WTC11 (cell line): ENCODE measurements around the gene MYRF.

ENCODE experiments used
- ATF1 ChIP-seq: sonication (generic); formaldehyde crosslinking; IDR thresholded peaks from 2 replicates; pipeline ENCODE4 v1.8.1; 2023; ENCODE audit warnings: mild to moderate bottlenecking, moderate library complexity, missing genetic modification reagents
- CBFB ChIP-seq: sonication (generic); formaldehyde crosslinking; IDR thresholded peaks from 2 replicates; pipeline ENCODE4 v1.8.1; 2022; ENCODE audit warnings: mild to moderate bottlenecking, low read depth, missing genetic modification reagents
- FOXJ3 ChIP-seq: sonication (generic); formaldehyde crosslinking; IDR thresholded peaks from 2 replicates; pipeline ENCODE4 v1.9.0; 2021; ENCODE audit warnings: missing genetic modification reagents, mild to moderate bottlenecking, borderline replicate concordance
- MLX ChIP-seq: sonication (generic); formaldehyde crosslinking; IDR thresholded peaks from 2 replicates; pipeline ENCODE4 v1.8.1; 2023; ENCODE audit warnings: mild to moderate bottlenecking, missing genetic modification reagents, moderate library complexity
- SMAD4 ChIP-seq: sonication (generic); formaldehyde crosslinking; IDR thresholded peaks from 2 replicates; pipeline ENCODE4 v1.8.0; 2022; ENCODE audit warnings: mild to moderate bottlenecking, missing genetic modification reagents
- STAT6 ChIP-seq: sonication (generic); formaldehyde crosslinking; conservative IDR thresholded peaks from 2 replicates; pipeline ENCODE4 v1.8.1; 2023; ENCODE audit warnings: mild to moderate bottlenecking, low read depth, missing genetic modification reagents, moderate library complexity
- TEAD4 ChIP-seq: sonication (generic); formaldehyde crosslinking; IDR thresholded peaks from 2 replicates; pipeline ENCODE4 v1.8.0; 2022; ENCODE audit warnings: mild to moderate bottlenecking, missing genetic modification reagents
- TP53 ChIP-seq: sonication (generic); formaldehyde crosslinking; IDR thresholded peaks from 2 replicates; pipeline ENCODE4 v1.8.1; 2023; ENCODE audit warnings: mild to moderate bottlenecking, missing genetic modification reagents
- USF2 ChIP-seq: sonication (generic); formaldehyde crosslinking; IDR thresholded peaks from 2 replicates; pipeline ENCODE4 v1.8.1; 2023; ENCODE audit warnings: mild to moderate bottlenecking, missing genetic modification reagents, moderate library complexity
- ZBTB43 ChIP-seq: sonication (generic); formaldehyde crosslinking; IDR thresholded peaks from 2 replicates; pipeline ENCODE4 v1.8.1; 2023; ENCODE audit warnings: mild to moderate bottlenecking, missing genetic modification reagents
- ZNF232 ChIP-seq: sonication (generic); formaldehyde crosslinking; IDR thresholded peaks from 2 replicates; pipeline ENCODE4 v1.8.0; 2022; ENCODE audit warnings: mild to moderate bottlenecking, missing genetic modification reagents
- ZNF317 ChIP-seq: sonication (generic); formaldehyde crosslinking; IDR thresholded peaks from 2 replicates; pipeline ENCODE4 v1.8.1; 2023; ENCODE audit warnings: low read depth, mild to moderate bottlenecking, moderate library complexity, missing genetic modification reagents, borderline replicate concordance
- TF ChIP-seq, protein P1 (sequence below): fragments of 200-600 bp; IDR thresholded peaks from 2 replicates; pipeline ENCODE4 v1.8.0; 2022; ENCODE audit warnings: antibody characterized with exemption
- TF ChIP-seq, protein P2 (sequence below): sonication (generic); formaldehyde crosslinking; IDR thresholded peaks from 2 replicates; pipeline ENCODE4 v1.8.0; 2022; ENCODE audit warnings: mild to moderate bottlenecking, missing genetic modification reagents

DNA sequence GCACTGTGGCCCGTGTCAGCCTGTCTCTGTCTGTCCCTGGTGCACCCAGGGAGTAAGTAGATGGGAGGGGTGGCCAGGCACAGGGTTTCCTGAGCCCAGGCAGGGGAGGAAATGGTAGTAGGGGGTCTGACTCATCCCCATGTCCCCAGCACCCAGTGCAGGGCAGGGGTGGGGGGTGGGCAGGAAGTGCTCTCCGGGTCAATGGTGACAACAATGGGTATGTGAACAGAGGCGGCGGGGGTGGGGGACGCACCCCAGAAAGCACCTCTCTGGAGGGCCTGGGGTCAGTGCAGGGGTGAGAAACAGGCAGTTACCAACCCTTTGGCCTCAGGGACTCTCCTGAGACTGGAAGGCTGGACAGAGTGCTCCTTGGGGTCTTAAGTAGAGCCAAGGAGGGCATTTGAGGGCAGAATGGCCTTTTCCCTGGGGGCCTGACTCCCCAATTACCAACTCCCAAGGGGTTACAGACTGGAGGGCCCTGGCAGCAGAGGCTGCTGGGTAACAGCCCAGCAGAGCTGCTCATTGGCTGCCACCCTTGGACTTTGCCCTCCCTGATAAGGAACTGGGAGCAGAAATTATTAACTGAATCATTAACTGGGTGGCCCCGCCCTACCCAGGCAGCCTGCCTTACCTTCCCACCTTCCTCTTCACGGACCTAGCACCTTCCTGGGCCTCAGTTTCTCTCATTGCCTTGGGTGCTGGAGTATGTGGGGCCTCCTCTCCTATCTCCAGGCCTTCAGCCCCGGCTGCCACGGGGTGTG, 4.2 kb downstream of the MYRF start:
- TF ChIP-seq, protein P1, sequence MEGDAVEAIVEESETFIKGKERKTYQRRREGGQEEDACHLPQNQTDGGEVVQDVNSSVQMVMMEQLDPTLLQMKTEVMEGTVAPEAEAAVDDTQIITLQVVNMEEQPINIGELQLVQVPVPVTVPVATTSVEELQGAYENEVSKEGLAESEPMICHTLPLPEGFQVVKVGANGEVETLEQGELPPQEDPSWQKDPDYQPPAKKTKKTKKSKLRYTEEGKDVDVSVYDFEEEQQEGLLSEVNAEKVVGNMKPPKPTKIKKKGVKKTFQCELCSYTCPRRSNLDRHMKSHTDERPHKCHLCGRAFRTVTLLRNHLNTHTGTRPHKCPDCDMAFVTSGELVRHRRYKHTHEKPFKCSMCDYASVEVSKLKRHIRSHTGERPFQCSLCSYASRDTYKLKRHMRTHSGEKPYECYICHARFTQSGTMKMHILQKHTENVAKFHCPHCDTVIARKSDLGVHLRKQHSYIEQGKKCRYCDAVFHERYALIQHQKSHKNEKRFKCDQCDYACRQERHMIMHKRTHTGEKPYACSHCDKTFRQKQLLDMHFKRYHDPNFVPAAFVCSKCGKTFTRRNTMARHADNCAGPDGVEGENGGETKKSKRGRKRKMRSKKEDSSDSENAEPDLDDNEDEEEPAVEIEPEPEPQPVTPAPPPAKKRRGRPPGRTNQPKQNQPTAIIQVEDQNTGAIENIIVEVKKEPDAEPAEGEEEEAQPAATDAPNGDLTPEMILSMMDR, result no peak
- TF ChIP-seq SMAD4 (no peak), TP53 (CRISPR knock-in tag) (no peak), STAT6 (CRISPR knock-in tag) (no peak), FOXJ3 (no peak), USF2 (no peak), ZBTB43 (CRISPR knock-in tag) (no peak), MLX (CRISPR knock-in tag) (no peak), ZNF317 (CRISPR knock-in tag) (no peak), ZNF232 (CRISPR knock-in tag) (no peak), TEAD4 (CRISPR knock-in tag) (no peak), ATF1 (CRISPR knock-in tag) (no peak), CBFB (CRISPR knock-in tag) (no peak)
- TF ChIP-seq, protein P2, sequence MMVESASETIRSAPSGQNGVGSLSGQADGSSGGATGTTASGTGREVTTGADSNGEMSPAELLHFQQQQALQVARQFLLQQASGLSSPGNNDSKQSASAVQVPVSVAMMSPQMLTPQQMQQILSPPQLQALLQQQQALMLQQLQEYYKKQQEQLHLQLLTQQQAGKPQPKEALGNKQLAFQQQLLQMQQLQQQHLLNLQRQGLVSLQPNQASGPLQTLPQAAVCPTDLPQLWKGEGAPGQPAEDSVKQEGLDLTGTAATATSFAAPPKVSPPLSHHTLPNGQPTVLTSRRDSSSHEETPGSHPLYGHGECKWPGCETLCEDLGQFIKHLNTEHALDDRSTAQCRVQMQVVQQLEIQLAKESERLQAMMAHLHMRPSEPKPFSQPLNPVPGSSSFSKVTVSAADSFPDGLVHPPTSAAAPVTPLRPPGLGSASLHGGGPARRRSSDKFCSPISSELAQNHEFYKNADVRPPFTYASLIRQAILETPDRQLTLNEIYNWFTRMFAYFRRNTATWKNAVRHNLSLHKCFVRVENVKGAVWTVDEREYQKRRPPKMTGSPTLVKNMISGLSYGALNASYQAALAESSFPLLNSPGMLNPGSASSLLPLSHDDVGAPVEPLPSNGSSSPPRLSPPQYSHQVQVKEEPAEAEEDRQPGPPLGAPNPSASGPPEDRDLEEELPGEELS (CRISPR knock-in tag), result no peak
